ENCODE data around the gene PRTG. TPM values are rescaled to one million over a fixed set of nuclear protein-coding genes. Genes with fewer than 3 reads are reported as not detected.
"Not testable (repeated sequence)": the region's sequence is repeated elsewhere in the genome, so short reads cannot be mapped to it uniquely, and the experiment has no call there.

The PRTG gene
- total RNA-seq, 1 donor from 2014 or later = under 0.01 TPM

- H3K4me3 ChIP-seq (ENCODE audit: low read depth, low read length) = no peak overlapping the region
- H3K27me3 ChIP-seq (ENCODE audit: control insufficient read depth, insufficient read depth, low read length) = peaks cover 25% of the 10 kb centered on the region
- no peak for TF ChIP-seq CTCF (IDR thresholded peaks at IDR 0.05; ENCODE audit: insufficient read depth, low read length, severe bottlenecking)
- no peaks in the 10 kb centered on the region for H3K36me3 ChIP-seq (ENCODE audit: control insufficient read depth, insufficient read depth, low read length)
- no peak for FAIRE-seq
- no peak for DNase-seq (ENCODE audit: low read depth)
Observed at GRCh38 chr15:55737373-55737772, 5.6 kb downstream of the PRTG start.

GRCh38 chr15:55736756-55737155 is 6.2 kb downstream of the PRTG start:
- H3K36me3 ChIP-seq (ENCODE audit: control insufficient read depth, insufficient read depth, low read length) = no peaks in the 10 kb centered on the region
- no peak for TF ChIP-seq CTCF (IDR thresholded peaks at IDR 0.05; ENCODE audit: insufficient read depth, low read length, severe bottlenecking)
- no peak overlapping the region for H3K4me3 ChIP-seq (ENCODE audit: low read depth, low read length)
- FAIRE-seq (no peak), DNase-seq (ENCODE audit: low read depth) (no peak)
- peaks cover 21% of the 10 kb centered on the region for H3K27me3 ChIP-seq (ENCODE audit: control insufficient read depth, insufficient read depth, low read length)

- Histone ChIP-seq H3K27me3 (ENCODE audit: control insufficient read depth, insufficient read depth, low read length) (peaks cover 6% of the 10 kb centered on the region), H3K4me3 (ENCODE audit: low read depth, low read length) (no peak overlapping the region), H3K36me3 (ENCODE audit: control insufficient read depth, insufficient read depth, low read length) (no peaks in the 10 kb centered on the region)
- TF ChIP-seq CTCF (IDR thresholded peaks at IDR 0.05; ENCODE audit: insufficient read depth, low read length, severe bottlenecking) = no peak
- FAIRE-seq = no peak
- DNase-seq (ENCODE audit: low read depth) = no peak
Observed at GRCh38 chr15:55734641-55735040, 8.3 kb downstream of the PRTG start.

- H3K36me3 ChIP-seq (ENCODE audit: control insufficient read depth, insufficient read depth, low read length); H3K27me3 ChIP-seq (ENCODE audit: control insufficient read depth, insufficient read depth, low read length); FAIRE-seq; DNase-seq (ENCODE audit: low read depth); H3K4me3 ChIP-seq (ENCODE audit: low read depth, low read length): not testable (repeated sequence)
Observed at GRCh38 chr15:55733461-55733860, 9.5 kb downstream of the PRTG start.

GRCh38 chr15:55721554-55722185 is 21.3 kb downstream of the PRTG start:
- Histone ChIP-seq H3K27me3 (ENCODE audit: control insufficient read depth, insufficient read depth, low read length) (no peaks in the 10 kb centered on the region), H3K36me3 (ENCODE audit: control insufficient read depth, insufficient read depth, low read length) (no peaks in the 10 kb centered on the region), H3K4me3 (ENCODE audit: low read depth, low read length) (no peak overlapping the region)
- no peak for FAIRE-seq
- DNase-seq (ENCODE audit: low read depth) = no peak
- TF ChIP-seq CTCF (IDR thresholded peaks at IDR 0.05; ENCODE audit: insufficient read depth, low read length, severe bottlenecking) = no peak

- DNase-seq (ENCODE audit: low read depth) = no peak
- no peak for TF ChIP-seq CTCF (IDR thresholded peaks at IDR 0.05; ENCODE audit: insufficient read depth, low read length, severe bottlenecking)
- no peaks in the 10 kb centered on the region for H3K36me3 ChIP-seq (ENCODE audit: control insufficient read depth, insufficient read depth, low read length)
- H3K4me3 ChIP-seq (ENCODE audit: low read depth, low read length) = no peak overlapping the region
- FAIRE-seq = no peak
- no peaks in the 10 kb centered on the region for H3K27me3 ChIP-seq (ENCODE audit: control insufficient read depth, insufficient read depth, low read length)
Observed at GRCh38 chr15:55715355-55716076, 27.4 kb downstream of the PRTG start.
